A673 (cell line): Measurements from ENCODE around the gene GAS7.

Experiments used
- EZH2 ChIP-seq: fragments of 200-600 bp; sonication (generic); IDR thresholded peaks from 2 replicates; pipeline ENCODE4 v1.6.1; 2017; ENCODE audit warnings: borderline replicate concordance, low read depth, mild to moderate bottlenecking, mixed read lengths, antibody characterized with exemption, low read length; ENCODE audit not compliant: poor library complexity, severe bottlenecking
- TF ChIP-seq, protein P1 (sequence below): fragments of 300-800, 200-600 bp; sonication (generic); conservative IDR thresholded peaks from 2 replicates; pipeline ENCODE4 v1.5.1; 2017; ENCODE audit warnings: low read depth, mild to moderate bottlenecking, antibody characterized with exemption, low read length, moderate library complexity, mixed read lengths

- no peak for TF ChIP-seq EZH2
- TF ChIP-seq, protein P1, sequence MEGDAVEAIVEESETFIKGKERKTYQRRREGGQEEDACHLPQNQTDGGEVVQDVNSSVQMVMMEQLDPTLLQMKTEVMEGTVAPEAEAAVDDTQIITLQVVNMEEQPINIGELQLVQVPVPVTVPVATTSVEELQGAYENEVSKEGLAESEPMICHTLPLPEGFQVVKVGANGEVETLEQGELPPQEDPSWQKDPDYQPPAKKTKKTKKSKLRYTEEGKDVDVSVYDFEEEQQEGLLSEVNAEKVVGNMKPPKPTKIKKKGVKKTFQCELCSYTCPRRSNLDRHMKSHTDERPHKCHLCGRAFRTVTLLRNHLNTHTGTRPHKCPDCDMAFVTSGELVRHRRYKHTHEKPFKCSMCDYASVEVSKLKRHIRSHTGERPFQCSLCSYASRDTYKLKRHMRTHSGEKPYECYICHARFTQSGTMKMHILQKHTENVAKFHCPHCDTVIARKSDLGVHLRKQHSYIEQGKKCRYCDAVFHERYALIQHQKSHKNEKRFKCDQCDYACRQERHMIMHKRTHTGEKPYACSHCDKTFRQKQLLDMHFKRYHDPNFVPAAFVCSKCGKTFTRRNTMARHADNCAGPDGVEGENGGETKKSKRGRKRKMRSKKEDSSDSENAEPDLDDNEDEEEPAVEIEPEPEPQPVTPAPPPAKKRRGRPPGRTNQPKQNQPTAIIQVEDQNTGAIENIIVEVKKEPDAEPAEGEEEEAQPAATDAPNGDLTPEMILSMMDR: no peak
Observed at GRCh38 chr17:10196941-10197340, 1.5 kb downstream of the GAS7 start.
